Measurements from ENCODE around the gene PCMTD2. TPM values are rescaled to one million over a fixed set of nuclear protein-coding genes. Genes with fewer than 3 reads are reported as not detected.

The PCMTD2 gene
- total RNA-seq, 1 donor, result 59.4 TPM

DNA sequence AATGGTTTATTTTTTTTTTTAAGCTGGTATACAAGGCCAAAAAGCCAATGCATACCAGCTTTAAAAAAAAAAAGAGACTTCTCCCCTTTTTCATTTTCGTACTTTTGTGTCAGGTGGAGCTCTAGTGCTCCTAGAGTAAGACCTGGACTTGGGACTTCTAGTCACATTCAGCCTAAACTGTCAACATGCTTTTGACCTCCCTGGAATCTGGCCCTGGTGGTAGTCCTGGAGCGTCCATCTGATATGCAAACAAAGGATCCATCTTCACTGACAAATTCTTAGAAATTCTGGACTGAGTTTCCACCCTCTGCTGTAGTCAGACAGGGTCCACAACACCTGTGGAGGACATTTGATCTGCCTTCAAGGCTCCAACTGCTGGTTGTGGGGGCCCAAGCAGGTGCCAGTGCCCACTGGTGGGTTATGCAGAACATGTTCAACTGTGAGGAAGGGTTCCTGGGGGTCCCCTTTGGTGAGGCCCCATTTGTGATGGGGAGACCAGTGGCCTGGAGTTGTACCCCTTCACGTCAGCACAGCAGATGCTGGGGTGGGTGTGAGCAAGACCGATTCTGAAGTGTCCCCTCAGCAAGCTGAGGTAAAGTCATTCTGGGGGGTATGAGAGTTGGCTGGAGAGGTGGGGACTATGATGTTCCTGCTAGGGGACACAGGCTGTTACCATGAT, 12.6 kb upstream of the PCMTD2 start:
- Histone ChIP-seq H3K4me3 (ENCODE audit: insufficient read depth, low read length) (no peak overlapping the region), H3K36me3 (ENCODE audit: insufficient read depth, low read length) (no peaks in the 10 kb centered on the region), H3K27me3 (ENCODE audit: insufficient read depth, low read length) (peaks cover 15% of the 10 kb centered on the region), H3K79me2 (ENCODE audit: insufficient read depth, low read length) (no peaks in the 10 kb centered on the region), H4K20me1 (ENCODE audit: insufficient read depth, low read length) (no peaks in the 10 kb centered on the region), H2AFZ (ENCODE audit: low read length) (no peak overlapping the region), H3K27ac (ENCODE audit: low read depth, low read length) (no peak overlapping the region), H3K4me1 (ENCODE audit: insufficient read depth, low read length) (no peaks in the 10 kb centered on the region), H3K9me3 (ENCODE audit: low read depth, low read length) (no peaks in the 10 kb centered on the region), H3K4me2 (ENCODE audit: insufficient read depth, low read length) (no peak overlapping the region)
- TF ChIP-seq, protein P1, sequence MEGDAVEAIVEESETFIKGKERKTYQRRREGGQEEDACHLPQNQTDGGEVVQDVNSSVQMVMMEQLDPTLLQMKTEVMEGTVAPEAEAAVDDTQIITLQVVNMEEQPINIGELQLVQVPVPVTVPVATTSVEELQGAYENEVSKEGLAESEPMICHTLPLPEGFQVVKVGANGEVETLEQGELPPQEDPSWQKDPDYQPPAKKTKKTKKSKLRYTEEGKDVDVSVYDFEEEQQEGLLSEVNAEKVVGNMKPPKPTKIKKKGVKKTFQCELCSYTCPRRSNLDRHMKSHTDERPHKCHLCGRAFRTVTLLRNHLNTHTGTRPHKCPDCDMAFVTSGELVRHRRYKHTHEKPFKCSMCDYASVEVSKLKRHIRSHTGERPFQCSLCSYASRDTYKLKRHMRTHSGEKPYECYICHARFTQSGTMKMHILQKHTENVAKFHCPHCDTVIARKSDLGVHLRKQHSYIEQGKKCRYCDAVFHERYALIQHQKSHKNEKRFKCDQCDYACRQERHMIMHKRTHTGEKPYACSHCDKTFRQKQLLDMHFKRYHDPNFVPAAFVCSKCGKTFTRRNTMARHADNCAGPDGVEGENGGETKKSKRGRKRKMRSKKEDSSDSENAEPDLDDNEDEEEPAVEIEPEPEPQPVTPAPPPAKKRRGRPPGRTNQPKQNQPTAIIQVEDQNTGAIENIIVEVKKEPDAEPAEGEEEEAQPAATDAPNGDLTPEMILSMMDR (IDR thresholded peaks at IDR 0.05; ENCODE audit: extremely low read depth, low read depth, low read length), result no peak
- DNase-seq (ENCODE audit: insufficient read length, low spot score, missing footprints), result peak; percentile 32

DNA sequence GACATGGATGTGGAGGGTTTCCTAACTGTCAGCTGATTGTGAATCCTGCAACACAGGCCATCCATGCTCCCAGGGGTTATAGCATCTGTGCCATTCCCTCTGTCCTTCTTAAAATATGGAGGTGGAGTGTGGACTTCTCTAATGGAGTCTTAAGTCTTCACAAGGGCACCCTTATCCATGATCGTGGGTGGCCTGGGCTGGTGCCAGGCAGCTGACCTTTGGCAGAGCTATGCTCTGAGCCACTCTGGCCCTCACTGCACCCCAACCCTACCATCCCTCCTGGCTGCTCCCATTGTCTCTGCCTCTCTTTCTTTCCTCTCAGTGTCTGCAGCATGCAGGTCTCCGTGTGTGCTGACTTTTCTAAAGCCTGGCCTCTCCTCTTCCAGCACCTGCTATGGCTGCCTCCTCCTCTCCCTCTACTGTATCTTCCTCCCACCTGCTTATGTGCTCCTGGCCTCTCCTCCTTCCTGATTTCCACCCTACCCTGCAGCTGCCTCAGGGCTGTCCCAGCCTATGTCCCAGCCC, 11.2 kb upstream of the PCMTD2 start:
- peak; percentile 62 for DNase-seq (ENCODE audit: insufficient read length, low spot score, missing footprints)
- no peaks in the 10 kb centered on the region for H3K36me3 ChIP-seq (ENCODE audit: insufficient read depth, low read length)
- no peaks in the 10 kb centered on the region for H3K79me2 ChIP-seq (ENCODE audit: insufficient read depth, low read length)
- no peak overlapping the region for H3K27ac ChIP-seq (ENCODE audit: low read depth, low read length)
- no peak overlapping the region for H3K4me3 ChIP-seq (ENCODE audit: insufficient read depth, low read length)
- H4K20me1 ChIP-seq (ENCODE audit: insufficient read depth, low read length), result no peaks in the 10 kb centered on the region
- no peak overlapping the region for H2AFZ ChIP-seq (ENCODE audit: low read length)
- TF ChIP-seq, protein P1 (IDR thresholded peaks at IDR 0.05; ENCODE audit: extremely low read depth, low read depth, low read length), result no peak
- H3K4me1 ChIP-seq (ENCODE audit: insufficient read depth, low read length), result no peaks in the 10 kb centered on the region
- H3K9me3 ChIP-seq (ENCODE audit: low read depth, low read length), result no peaks in the 10 kb centered on the region
- H3K4me2 ChIP-seq (ENCODE audit: insufficient read depth, low read length), result no peak overlapping the region
- peaks cover 18% of the 10 kb centered on the region for H3K27me3 ChIP-seq (ENCODE audit: insufficient read depth, low read length)

DNA sequence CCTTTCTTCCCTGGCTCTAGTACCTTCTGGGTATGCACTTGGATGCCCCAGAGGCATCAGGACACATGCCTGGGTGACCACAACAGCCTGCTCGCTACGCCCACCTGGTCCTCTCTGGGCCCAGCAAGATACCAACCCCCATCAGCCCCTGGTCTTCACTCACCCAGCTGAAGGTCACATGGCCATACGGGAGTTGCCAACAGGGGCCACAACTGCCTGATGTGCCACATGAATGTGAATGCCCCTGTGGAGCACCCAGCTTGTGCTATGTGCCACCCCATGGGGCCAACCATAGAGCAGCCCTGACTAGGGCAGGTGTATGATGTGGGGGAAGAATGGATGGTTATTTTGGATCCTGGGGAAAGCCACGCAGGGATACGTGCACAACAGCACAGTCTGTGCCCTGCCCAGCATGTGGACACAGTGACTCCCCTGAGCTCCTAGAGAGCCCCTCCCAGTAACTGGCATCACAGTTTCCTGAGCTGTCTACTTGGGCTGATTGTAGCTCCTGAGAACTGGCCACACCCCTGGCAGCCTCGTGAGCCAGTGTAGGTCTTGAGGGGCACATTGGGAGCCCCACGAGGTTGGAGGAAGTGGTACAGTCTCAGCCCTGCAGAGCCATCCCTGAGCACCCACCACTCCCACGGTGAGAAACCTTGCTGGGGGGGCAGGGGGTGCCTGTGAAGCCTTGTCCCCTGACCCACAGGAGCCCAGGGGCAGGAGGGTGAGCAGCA, 10.5 kb upstream of the PCMTD2 start:
- H3K36me3 ChIP-seq (ENCODE audit: insufficient read depth, low read length), result no peaks in the 10 kb centered on the region

More for the DNA sequence above, 10.5 kb upstream of the PCMTD2 start:
- Histone ChIP-seq H4K20me1 (ENCODE audit: insufficient read depth, low read length) (no peaks in the 10 kb centered on the region), H3K27ac (ENCODE audit: low read depth, low read length) (no peak overlapping the region), H3K4me3 (ENCODE audit: insufficient read depth, low read length) (no peak overlapping the region), H2AFZ (ENCODE audit: low read length) (no peak overlapping the region), H3K9me3 (ENCODE audit: low read depth, low read length) (no peaks in the 10 kb centered on the region), H3K4me1 (ENCODE audit: insufficient read depth, low read length) (no peaks in the 10 kb centered on the region), H3K27me3 (ENCODE audit: insufficient read depth, low read length) (peaks cover 24% of the 10 kb centered on the region), H3K79me2 (ENCODE audit: insufficient read depth, low read length) (no peaks in the 10 kb centered on the region), H3K4me2 (ENCODE audit: insufficient read depth, low read length) (no peak overlapping the region)
- DNase-seq (ENCODE audit: insufficient read length, low spot score, missing footprints), result peak; percentile 54
- TF ChIP-seq, protein P1 (IDR thresholded peaks at IDR 0.05; ENCODE audit: extremely low read depth, low read depth, low read length), result no peak

All from osteoblast (primary cell).